IMR-90 (cell line): ENCODE data around the gene PTH1R. TPM values are rescaled to one million over a fixed set of nuclear protein-coding genes. Genes with fewer than 3 reads are reported as not detected.

Experiments
- ATAC-seq: fragments of 200-7000 bp; cut with Tn5 transposase; 2 replicates; pipeline ENCODE4 v1.9.1; 2020; ENCODE audit warnings: low read depth, mild to moderate bottlenecking, moderate library complexity
- BruUV-seq: library from RNA; stranded (reverse); fragments of 400-500 nt; replicated peaks from 2 replicates; lab custom pipeline; 2021; lab: Mats Ljungman, UMichigan
- CTCF ChIA-PET: fragments of 300-600 bp; formaldehyde crosslinking; extraction: SDS; loops from one replicate; lab custom pipeline; 2021; ENCODE audit warnings: antibody characterized with exemption; lab: Yijun Ruan, JAX
- POLR2A ChIA-PET: fragments of 300-600 bp; sonication (Branson Sonifier 250); formaldehyde crosslinking; loops from one replicate; lab custom pipeline; 2022; ENCODE audit warnings: antibody characterized with exemption; ENCODE audit not compliant: unreplicated experiment; lab: Charles Lee
- DNase-seq: peaks from one replicate; pipeline ENCODE4 v3.0.0; 2013
- H2AFZ ChIP-seq: replicated peaks from 2 replicates; pipeline ENCODE3; 2013; ENCODE audit warnings: low read length, mild to moderate bottlenecking; ENCODE audit not compliant: poor library complexity
- H2AK5ac ChIP-seq: 2 replicates; pipeline ENCODE4 v1.6.1; 2013; ENCODE audit warnings: low read depth, low read length, inconsistent platforms
- H2AK9ac ChIP-seq: replicated peaks from 2 replicates; pipeline ENCODE3; 2013; ENCODE audit warnings: mild to moderate bottlenecking, low read depth, low read length, moderate library complexity; ENCODE audit not compliant: poor library complexity
- H2BK120ac ChIP-seq: 2 replicates; pipeline ENCODE4 v1.6.1; 2013; ENCODE audit warnings: low read depth, low read length, inconsistent platforms
- H2BK15ac ChIP-seq: 3 replicates; pipeline ENCODE4 v1.6.1; 2013; ENCODE audit warnings: low read depth, low read length, inconsistent platforms
- H2BK20ac ChIP-seq: 2 replicates; pipeline ENCODE4 v1.6.1; 2013; ENCODE audit warnings: low read depth, mild to moderate bottlenecking, inconsistent platforms, low read length, moderate library complexity
- H2BK5ac ChIP-seq: 2 replicates; pipeline ENCODE4 v1.6.1; 2013; ENCODE audit warnings: mild to moderate bottlenecking, low read depth, low read length, inconsistent platforms; ENCODE audit not compliant: poor library complexity, severe bottlenecking
- H3K14ac ChIP-seq: replicated peaks from 2 replicates; pipeline ENCODE4 v1.6.1; 2013; ENCODE audit warnings: low read depth, low read length, inconsistent platforms
- H3K18ac ChIP-seq: 2 replicates; pipeline ENCODE4 v1.6.1; 2013; ENCODE audit warnings: low read depth, low read length, control low read depth
- H3K23ac ChIP-seq: 2 replicates; pipeline ENCODE4 v1.6.1; 2013; ENCODE audit warnings: low read depth, low read length, inconsistent platforms
- H3K27ac ChIP-seq: 2 replicates; pipeline ENCODE4 v1.5.1; 2013; ENCODE audit warnings: mild to moderate bottlenecking, control low read depth, low read length; ENCODE audit not compliant: insufficient read depth
- H3K27me3 ChIP-seq: 2 replicates; pipeline ENCODE4 v1.6.1; 2013; ENCODE audit warnings: low read length; ENCODE audit not compliant: control insufficient read depth, insufficient read depth
- H3K36me3 ChIP-seq: 2 replicates; pipeline ENCODE4 v1.6.1; 2013; ENCODE audit warnings: low read length, mixed read lengths; ENCODE audit not compliant: control insufficient read depth, insufficient read depth
- H3K4ac ChIP-seq: 2 replicates; pipeline ENCODE4 v1.6.1; 2013; ENCODE audit warnings: low read depth, low read length, inconsistent platforms
- H3K4me1 ChIP-seq: 2 replicates; pipeline ENCODE4 v1.6.1; 2013; ENCODE audit warnings: low read length, mixed read lengths; ENCODE audit not compliant: control insufficient read depth, insufficient read depth
- H3K4me2 ChIP-seq: 2 replicates; pipeline ENCODE4 v1.6.1; 2013; ENCODE audit warnings: low read depth, mild to moderate bottlenecking, control low read depth, low read length, moderate library complexity
- H3K4me3 ChIP-seq: 2 replicates; pipeline ENCODE4 v1.5.1; 2013; ENCODE audit warnings: low read depth, mild to moderate bottlenecking, control low read depth, low read length, moderate library complexity; ENCODE audit not compliant: insufficient read depth
- H3K56ac ChIP-seq: 2 replicates; pipeline ENCODE4 v1.6.1; 2013; ENCODE audit warnings: low read length, inconsistent platforms; ENCODE audit not compliant: insufficient read depth; ENCODE audit errors: extremely low read depth
- H3K79me1 ChIP-seq, 2 experiments: 2 replicates each; pipeline ENCODE4 v1.6.1; 2013; ENCODE audit warnings: low read length in 2 of 2, inconsistent platforms in 1 of 2, low read depth in 1 of 2
- H3K9ac ChIP-seq: 2 replicates; pipeline ENCODE4 v1.6.1; 2013; ENCODE audit warnings: low read depth, low read length, control low read depth
- H3K9me1 ChIP-seq: 2 replicates; pipeline ENCODE4 v1.6.1; 2013; ENCODE audit warnings: low read length, inconsistent platforms; ENCODE audit not compliant: insufficient read depth
- H3K9me3 ChIP-seq: 2 replicates; pipeline ENCODE4 v1.6.1; 2013; ENCODE audit warnings: low read length; ENCODE audit not compliant: control insufficient read depth, insufficient read depth
- H4K20me1 ChIP-seq: 2 replicates; pipeline ENCODE4 v1.6.1; 2013; ENCODE audit warnings: low read length, inconsistent platforms; ENCODE audit not compliant: insufficient read depth
- H4K5ac ChIP-seq: 2 replicates; pipeline ENCODE4 v1.6.1; 2013; ENCODE audit warnings: mild to moderate bottlenecking, low read depth, low read length, control low read depth
- H4K8ac ChIP-seq, 2 experiments: 2 replicates each; pipeline ENCODE4 v1.6.1; 2013; ENCODE audit warnings: low read depth in 2 of 2, low read length in 2 of 2, control low read depth in 1 of 2, inconsistent platforms in 1 of 2
- H4K91ac ChIP-seq: 2 replicates; pipeline ENCODE4 v1.6.1; 2013; ENCODE audit warnings: low read depth, low read length, inconsistent platforms; ENCODE audit not compliant: insufficient read depth
- CEBPB ChIP-seq: IDR thresholded peaks from 2 replicates; pipeline ENCODE4 v1.6.1; 2012; ENCODE audit warnings: low read depth, low read length, improper control_type of control experiment
- CHD1 ChIP-seq: IDR thresholded peaks from 2 replicates; pipeline ENCODE4 v1.6.1; 2012; ENCODE audit warnings: low read depth, low read length, improper control_type of control experiment
- CTCF ChIP-seq: conservative IDR thresholded peaks from 2 replicates; pipeline ENCODE4 v1.5.1; 2012; ENCODE audit warnings: mild to moderate bottlenecking, low read depth, low read length, improper control_type of control experiment
- ELK1 ChIP-seq: fragments of 150-350 bp; IDR thresholded peaks from 2 replicates; pipeline ENCODE4 v1.6.1; 2016; ENCODE audit warnings: low read depth, mild to moderate bottlenecking, low read length, moderate library complexity, borderline replicate concordance
- FOS ChIP-seq: fragments of 150-350 bp; IDR thresholded peaks from 2 replicates; pipeline ENCODE4 v1.6.1; 2016; ENCODE audit warnings: low read depth, low read length
- MAFK ChIP-seq: IDR thresholded peaks from 2 replicates; pipeline ENCODE4 v1.6.1; 2012; ENCODE audit warnings: low read depth, low read length, improper control_type of control experiment
- MAZ ChIP-seq: IDR thresholded peaks from 2 replicates; pipeline ENCODE4 v1.6.1; 2012; ENCODE audit warnings: low read depth, mild to moderate bottlenecking, low read length, improper control_type of control experiment, moderate library complexity, borderline replicate concordance
- MXI1 ChIP-seq: IDR thresholded peaks from 2 replicates; pipeline ENCODE4 v1.6.1; 2012; ENCODE audit warnings: low read depth, mild to moderate bottlenecking, low read length, moderate library complexity, borderline replicate concordance
- NFE2L2 ChIP-seq: fragments of 150-350 bp; IDR thresholded peaks from 2 replicates; pipeline ENCODE4 v1.6.1; 2016; ENCODE audit warnings: low read depth, mild to moderate bottlenecking, low read length
- RAD21 ChIP-seq: IDR thresholded peaks from 2 replicates; pipeline ENCODE4 v1.6.1; 2012; ENCODE audit warnings: low read length, improper control_type of control experiment
- RCOR1 ChIP-seq: IDR thresholded peaks from 2 replicates; pipeline ENCODE4 v1.6.1; 2012; ENCODE audit warnings: mild to moderate bottlenecking, low read length, improper control_type of control experiment; ENCODE audit not compliant: insufficient replicate concordance
- RFX5 ChIP-seq: IDR thresholded peaks from 2 replicates; pipeline ENCODE4 v1.8.0; 2012; ENCODE audit warnings: low read depth, mild to moderate bottlenecking, low read length, moderate library complexity
- SMC3 ChIP-seq: fragments of 150-350 bp; IDR thresholded peaks from 2 replicates; pipeline ENCODE4 v1.6.1; 2016; ENCODE audit warnings: low read depth, mild to moderate bottlenecking, antibody characterized with exemption, low read length, moderate library complexity
- USF2 ChIP-seq: fragments of 150-350 bp; IDR thresholded peaks from 2 replicates; pipeline ENCODE4 v1.6.1; 2017; ENCODE audit warnings: mild to moderate bottlenecking, antibody characterized with exemption, low read length, low read depth
- WGBS, 2 experiments: methylation state at CpG; one replicate each; pipeline versions ENCODE4 v1.1.5 to v1.1.7; 2013; ENCODE audit warnings: missing lambda C conversion rate in 2 of 2; ENCODE audit not compliant: insufficient read length in 1 of 2; ENCODE audit errors: extremely low coverage in 2 of 2; 5-methylcytosine and 5-hydroxymethylcytosine counted together
- dilution Hi-C: fragments of 300-500 bp; cut with HindIII; formaldehyde crosslinking; loops from one replicate; pipeline ENCODE4 v1.14.3; 2018; ENCODE audit warnings: low sequenced_read_pairs; ENCODE audit not compliant: unreplicated experiment
- in situ Hi-C: fragments of 300-500 bp; cut with MboI; formaldehyde crosslinking; loops from 3 replicates; pipeline ENCODE4 v1.14.3; 2019; ENCODE audit warnings: low sequenced_read_pairs, inconsistent platforms, mixed read lengths
- intact Hi-C: fragments of 100-400 bp; cut with micrococcal nuclease; formaldehyde crosslinking; loops from 2 replicates; pipeline ENCODE4 v1.10.0; 2022
- polyA plus RNA-seq, 3 experiments: library from polyadenylated mRNA; depleted of rRNA; stranded (reverse); fragments of >200 nt; gene quantifications; 2 replicates each; pipeline ENCODE4 v1.2.3, GENCODE V29; 2012; ENCODE audit warnings: low replicate concordance in 1 of 3
- total RNA-seq: library from RNA; depleted of rRNA; stranded (reverse); fragments of >200 nt; gene quantifications from 2 replicates; pipeline ENCODE4 v1.2.3, GENCODE V29; 2012

PTH1R gene
- total and polyA plus RNA-seq, 2 of the 4 experiments (the other 2 are of a cell fraction), result 0.15 to 0.18 TPM

- CTCF ChIA-PET, result no interaction called here
- H3K14ac ChIP-seq, result no peak overlapping the region
- H2AK5ac ChIP-seq, result no peak overlapping the region
- TF ChIP-seq CHD1 (no peak), RAD21 (no peak), SMC3 (no peak), RFX5 (no peak), MAZ (no peak), MXI1 (no peak), ELK1 (no peak), USF2 (no peak), FOS (no peak), NFE2L2 (no peak), RCOR1 (no peak), MAFK (no peak), CEBPB (no peak), CTCF (no peak)
- WGBS, 2 experiments, result 90% methylated on average over 5 of the region's 12 CpGs; no CpG with 5 or more reads in 1 of the 2 experiments
- peaks cover 47 to 88% of the 10 kb centered on the region in 2 experiments for H3K79me1 ChIP-seq
- H3K23ac ChIP-seq, result no peak overlapping the region
- peaks cover 21% of the 10 kb centered on the region for H3K4me1 ChIP-seq
- H2AK9ac ChIP-seq, result no peak overlapping the region
- intact Hi-C loops, result loop anchor here (10.0 kb wide), 1 partner anchor 225 kb away; the partner anchor contains the start of gene SETD2
- no peak overlapping the region for H2AFZ ChIP-seq
- H2BK15ac ChIP-seq, result no peak overlapping the region
- H3K4me3 ChIP-seq, result no peak overlapping the region
- no peak overlapping the region for H4K5ac ChIP-seq
- peaks cover 36% of the 10 kb centered on the region for H3K9me1 ChIP-seq
- in situ Hi-C loops, result no loop called here
- H3K27ac ChIP-seq, result no peak overlapping the region
- no peak overlapping the region for H3K56ac ChIP-seq
- DNase-seq (no peak), ATAC-seq (no peak)
- H3K36me3 ChIP-seq, result peaks cover 32% of the 10 kb centered on the region
- H4K91ac ChIP-seq, result no peak overlapping the region
- dilution Hi-C loops, result no loop called here
- H3K27me3 ChIP-seq, result no peaks in the 10 kb centered on the region
- BruUV-seq, result no TSS peak
- H3K4me2 ChIP-seq, result no peak overlapping the region
- POLR2A ChIA-PET, result no interaction called here
- no peak overlapping the region for H3K4ac ChIP-seq
- no peak overlapping the region for H3K9ac ChIP-seq
- H2BK120ac ChIP-seq, result no peak overlapping the region
- H4K8ac ChIP-seq, result no peak overlapping the region
- H2BK20ac ChIP-seq, result no peak overlapping the region
- H3K18ac ChIP-seq, result no peak overlapping the region
- no peaks in the 10 kb centered on the region for H3K9me3 ChIP-seq
- H2BK5ac ChIP-seq, result no peak overlapping the region
- H4K20me1 ChIP-seq, result peaks cover 60% of the 10 kb centered on the region
Observed at GRCh38 chr3:46939578-46940445, 62.3 kb downstream of the PTH1R start.
